ENCODE measurements around the gene AQP11. TPM values are rescaled to one million over a fixed set of nuclear protein-coding genes. Genes with fewer than 3 reads are reported as not detected.
"Not testable (repeated sequence)": the region's sequence is repeated elsewhere in the genome, so short reads cannot be mapped to it uniquely, and the experiment has no call there.

AQP11 gene
- total RNA-seq, 1 donor from 2014 or later: 0.52 TPM

GRCh38 chr11:77619576-77620198 lies 29.9 kb downstream of the AQP11 start:
- Histone ChIP-seq H3K4me1 (ENCODE audit: control insufficient read depth in 3 of 3, insufficient read depth in 3 of 3, low read length in 3 of 3) (no peaks in the 10 kb centered on the region), H3K4me3 (ENCODE audit: low read length in 3 of 3) (no peak overlapping the region), H3K9ac (ENCODE audit: low read depth in 1 of 3, low read length in 3 of 3) (no peak overlapping the region), H3K9me3 (ENCODE audit: control insufficient read depth in 3 of 3, low read length in 3 of 3) (no peaks in the 10 kb centered on the region), H3K27me3 (ENCODE audit: control insufficient read depth in 3 of 3, insufficient read depth in 3 of 3, low read length in 3 of 3) (no peaks in the 10 kb centered on the region), H3K27ac (ENCODE audit: low read depth, low read length) (no peak overlapping the region), H3K36me3 (ENCODE audit: control insufficient read depth in 3 of 3, insufficient read depth in 3 of 3, low read length in 3 of 3) (peaks cover 24 to 56% (median 33%) of the 10 kb centered on the region in 3 donors)

- peaks cover 0 to 6% (median 3%) of the 10 kb centered on the region in 3 donors for H3K36me3 ChIP-seq (ENCODE audit: control insufficient read depth in 3 of 3, insufficient read depth in 3 of 3, low read length in 3 of 3)
- no peak overlapping the region for H3K9ac ChIP-seq (ENCODE audit: low read depth in 1 of 3, low read length in 3 of 3)
- H3K4me3 ChIP-seq (ENCODE audit: low read length in 3 of 3): no peak overlapping the region
- H3K27me3 ChIP-seq (ENCODE audit: control insufficient read depth in 3 of 3, insufficient read depth in 3 of 3, low read length in 3 of 3): no peaks in the 10 kb centered on the region
- H3K27ac ChIP-seq (ENCODE audit: low read depth, low read length): no peak overlapping the region
- H3K9me3 ChIP-seq (ENCODE audit: control insufficient read depth in 3 of 3, low read length in 3 of 3): no peaks in the 10 kb centered on the region
- no peaks in the 10 kb centered on the region for H3K4me1 ChIP-seq (ENCODE audit: control insufficient read depth in 3 of 3, insufficient read depth in 3 of 3, low read length in 3 of 3)
Measured at GRCh38 chr11:77630157-77630710, 40.5 kb downstream of the AQP11 start.

GRCh38 chr11:77633926-77634325 lies 44.2 kb downstream of the AQP11 start:
- not testable (repeated sequence) for H3K27me3 ChIP-seq (ENCODE audit: control insufficient read depth in 3 of 3, insufficient read depth in 3 of 3, low read length in 3 of 3); H3K9me3 ChIP-seq (ENCODE audit: control insufficient read depth in 3 of 3, low read length in 3 of 3); H3K9ac ChIP-seq (ENCODE audit: low read depth in 1 of 3, low read length in 3 of 3); H3K27ac ChIP-seq (ENCODE audit: low read depth, low read length); H3K36me3 ChIP-seq (ENCODE audit: control insufficient read depth in 3 of 3, insufficient read depth in 3 of 3, low read length in 3 of 3); H3K4me3 ChIP-seq (ENCODE audit: low read length in 3 of 3)
- peaks cover 7 to 15% (median 9%) of the 10 kb centered on the region in 3 donors for H3K4me1 ChIP-seq (ENCODE audit: control insufficient read depth in 3 of 3, insufficient read depth in 3 of 3, low read length in 3 of 3)

- H3K9ac ChIP-seq (ENCODE audit: low read depth in 1 of 3, low read length in 3 of 3): peak overlapping the region; percentile 34 to 93 (median 82)
- peak overlapping the region; percentile 95 to 98 (median 96) for H3K4me3 ChIP-seq (ENCODE audit: low read length in 3 of 3)
- no peaks in the 10 kb centered on the region for H3K36me3 ChIP-seq (ENCODE audit: control insufficient read depth in 3 of 3, insufficient read depth in 3 of 3, low read length in 3 of 3)
- H3K27ac ChIP-seq (ENCODE audit: low read depth, low read length): peak overlapping the region; percentile 73
- no peaks in the 10 kb centered on the region for H3K9me3 ChIP-seq (ENCODE audit: control insufficient read depth in 3 of 3, low read length in 3 of 3)
- H3K27me3 ChIP-seq (ENCODE audit: control insufficient read depth in 3 of 3, insufficient read depth in 3 of 3, low read length in 3 of 3): peaks cover 0 to 4% (median 0%) of the 10 kb centered on the region in 3 donors
- H3K4me1 ChIP-seq (ENCODE audit: control insufficient read depth in 3 of 3, insufficient read depth in 3 of 3, low read length in 3 of 3): peaks cover 7 to 15% (median 9%) of the 10 kb centered on the region in 3 donors
Measured at GRCh38 chr11:77636731-77637344, 47.1 kb downstream of the AQP11 start.

GRCh38 chr11:77637345-77638165 lies 47.8 kb downstream of the AQP11 start, which contains the start of gene CLNS1A:
Gene CLNS1A (minus strand): TSS chr11:77637794. CDS start chr11:77637714, 80 bp downstream.
- peak within 1 kb of the TSS; percentile 95 to 98 (median 96) for H3K4me3 ChIP-seq (ENCODE audit: low read length in 3 of 3)
- no peaks in the 10 kb centered on the region for H3K36me3 ChIP-seq (ENCODE audit: control insufficient read depth in 3 of 3, insufficient read depth in 3 of 3, low read length in 3 of 3)
- peak within 1 kb of the TSS; percentile 73 for H3K27ac ChIP-seq (ENCODE audit: low read depth, low read length)
- H3K27me3 ChIP-seq (ENCODE audit: control insufficient read depth in 3 of 3, insufficient read depth in 3 of 3, low read length in 3 of 3): peaks cover 0 to 4% (median 0%) of the 10 kb centered on the region in 3 donors
- peaks cover 7 to 15% (median 9%) of the 10 kb centered on the region in 3 donors for H3K4me1 ChIP-seq (ENCODE audit: control insufficient read depth in 3 of 3, insufficient read depth in 3 of 3, low read length in 3 of 3)
- peak within 1 kb of the TSS; percentile 82 to 93 (median 85) for H3K9ac ChIP-seq (ENCODE audit: low read depth in 1 of 3, low read length in 3 of 3)
- H3K9me3 ChIP-seq (ENCODE audit: control insufficient read depth in 3 of 3, low read length in 3 of 3): no peaks in the 10 kb centered on the region

GRCh38 chr11:77642228-77642627 lies 52.5 kb downstream of the AQP11 start:
- Histone ChIP-seq H3K9ac (ENCODE audit: low read depth in 1 of 3, low read length in 3 of 3) (no peak overlapping the region), H3K36me3 (ENCODE audit: control insufficient read depth in 3 of 3, insufficient read depth in 3 of 3, low read length in 3 of 3) (no peaks in the 10 kb centered on the region), H3K27me3 (ENCODE audit: control insufficient read depth in 3 of 3, insufficient read depth in 3 of 3, low read length in 3 of 3) (peaks cover 0 to 4% (median 0%) of the 10 kb centered on the region in 3 donors), H3K4me1 (ENCODE audit: control insufficient read depth in 3 of 3, insufficient read depth in 3 of 3, low read length in 3 of 3) (peaks cover 0 to 7% (median 0%) of the 10 kb centered on the region in 3 donors), H3K27ac (ENCODE audit: low read depth, low read length) (no peak overlapping the region), H3K9me3 (ENCODE audit: control insufficient read depth in 3 of 3, low read length in 3 of 3) (no peaks in the 10 kb centered on the region), H3K4me3 (ENCODE audit: low read length in 3 of 3) (no peak overlapping the region)

GRCh38 chr11:77644887-77645286 lies 55.1 kb downstream of the AQP11 start:
- H3K9me3 ChIP-seq (ENCODE audit: control insufficient read depth in 3 of 3, low read length in 3 of 3): no peaks in the 10 kb centered on the region
- no peaks in the 10 kb centered on the region for H3K4me1 ChIP-seq (ENCODE audit: control insufficient read depth in 3 of 3, insufficient read depth in 3 of 3, low read length in 3 of 3)
- no peaks in the 10 kb centered on the region for H3K36me3 ChIP-seq (ENCODE audit: control insufficient read depth in 3 of 3, insufficient read depth in 3 of 3, low read length in 3 of 3)
- no peak overlapping the region for H3K9ac ChIP-seq (ENCODE audit: low read depth in 1 of 3, low read length in 3 of 3)
- peaks cover 0 to 2% (median 0%) of the 10 kb centered on the region in 3 donors for H3K27me3 ChIP-seq (ENCODE audit: control insufficient read depth in 3 of 3, insufficient read depth in 3 of 3, low read length in 3 of 3)
- H3K4me3 ChIP-seq (ENCODE audit: low read length in 3 of 3): no peak overlapping the region
- no peak overlapping the region for H3K27ac ChIP-seq (ENCODE audit: low read depth, low read length)

- Histone ChIP-seq H3K9ac (ENCODE audit: low read depth in 1 of 3, low read length in 3 of 3) (no peak overlapping the region), H3K27me3 (ENCODE audit: control insufficient read depth in 3 of 3, insufficient read depth in 3 of 3, low read length in 3 of 3) (peaks cover 0 to 2% (median 0%) of the 10 kb centered on the region in 3 donors), H3K9me3 (ENCODE audit: control insufficient read depth in 3 of 3, low read length in 3 of 3) (no peaks in the 10 kb centered on the region), H3K4me3 (ENCODE audit: low read length in 3 of 3) (no peak overlapping the region), H3K4me1 (ENCODE audit: control insufficient read depth in 3 of 3, insufficient read depth in 3 of 3, low read length in 3 of 3) (no peaks in the 10 kb centered on the region), H3K27ac (ENCODE audit: low read depth, low read length) (no peak overlapping the region), H3K36me3 (ENCODE audit: control insufficient read depth in 3 of 3, insufficient read depth in 3 of 3, low read length in 3 of 3) (no peaks in the 10 kb centered on the region)
Measured at GRCh38 chr11:77647654-77648305, 58.0 kb downstream of the AQP11 start.

- Histone ChIP-seq H3K9ac (ENCODE audit: low read depth in 1 of 3, low read length in 3 of 3) (no peak overlapping the region), H3K9me3 (ENCODE audit: control insufficient read depth in 3 of 3, low read length in 3 of 3) (no peaks in the 10 kb centered on the region), H3K4me1 (ENCODE audit: control insufficient read depth in 3 of 3, insufficient read depth in 3 of 3, low read length in 3 of 3) (no peaks in the 10 kb centered on the region), H3K4me3 (ENCODE audit: low read length in 3 of 3) (no peak overlapping the region), H3K27ac (ENCODE audit: low read depth, low read length) (no peak overlapping the region), H3K27me3 (ENCODE audit: control insufficient read depth in 3 of 3, insufficient read depth in 3 of 3, low read length in 3 of 3) (peaks cover 0 to 2% (median 0%) of the 10 kb centered on the region in 3 donors), H3K36me3 (ENCODE audit: control insufficient read depth in 3 of 3, insufficient read depth in 3 of 3, low read length in 3 of 3) (no peaks in the 10 kb centered on the region)
Measured at GRCh38 chr11:77650123-77650522, 60.4 kb downstream of the AQP11 start.
